ENCODE results near the gene APELA. TPM values are rescaled to one million over a fixed set of nuclear protein-coding genes. Genes with fewer than 3 reads are reported as not detected.

Gene APELA
- total RNA-seq, 2 donors from 2014 or later = not detected

- Histone ChIP-seq H3K9me3 (no peaks in the 10 kb centered on the region), H3K36me3 (replicated peaks in 1 of 2; ENCODE audit: insufficient read depth in 1 of 2, low read depth in 2 of 2) (no peaks in the 10 kb centered on the region), H3K4me1 (no peaks in the 10 kb centered on the region), H3K27ac (no peak overlapping the region), H3K4me3 (no peak overlapping the region), H3K27me3 (no peaks in the 10 kb centered on the region)
- ATAC-seq (no peak), DNase-seq (peak in 2 of 4 donors; percentile 12 to 21)
- intact Hi-C loops (cut with DNase I) = no loop called here
- TF ChIP-seq POLR2A (IDR thresholded peaks at IDR 0.05) (no peak), CTCF (IDR thresholded peaks at IDR 0.05) (no peak)
These were observed 60.7 kb downstream of the APELA start for GRCh38 chr4:164937576-164938270.

GRCh38 chr4:164943192-164943591 is 66.2 kb downstream of the APELA start:
- Histone ChIP-seq H3K9me3 (no peaks in the 10 kb centered on the region), H3K27me3 (no peaks in the 10 kb centered on the region), H3K4me3 (no peak overlapping the region), H3K27ac (no peak overlapping the region), H3K4me1 (no peaks in the 10 kb centered on the region), H3K36me3 (replicated peaks in 1 of 2; ENCODE audit: insufficient read depth in 1 of 2, low read depth in 2 of 2) (no peaks in the 10 kb centered on the region)
- intact Hi-C loops (cut with DNase I) = no loop called here
- TF ChIP-seq CTCF (IDR thresholded peaks at IDR 0.05) = no peak
- no peak for TF ChIP-seq POLR2A (IDR thresholded peaks at IDR 0.05)
- no peak for DNase-seq
- no peak for ATAC-seq
- WGBS, 2 donors = 58 to 67% methylated on average over 9 of the region's 9 CpGs

- TF ChIP-seq POLR2A (IDR thresholded peaks at IDR 0.05) (no peak), CTCF (IDR thresholded peaks at IDR 0.05) (no peak)
- DNase-seq = no peak
- Histone ChIP-seq H3K27me3 (no peaks in the 10 kb centered on the region), H3K27ac (no peak overlapping the region), H3K9me3 (no peaks in the 10 kb centered on the region), H3K4me1 (no peaks in the 10 kb centered on the region), H3K4me3 (no peak overlapping the region), H3K36me3 (replicated peaks in 1 of 2; ENCODE audit: insufficient read depth in 1 of 2, low read depth in 2 of 2) (no peaks in the 10 kb centered on the region)
- 50 to 57% methylated on average over 5 of the region's 5 CpGs for WGBS, 2 donors
- no peak for ATAC-seq
- intact Hi-C loops (cut with DNase I) = no loop called here
These were observed 68.2 kb downstream of the APELA start for GRCh38 chr4:164945146-164945545.

DNA sequence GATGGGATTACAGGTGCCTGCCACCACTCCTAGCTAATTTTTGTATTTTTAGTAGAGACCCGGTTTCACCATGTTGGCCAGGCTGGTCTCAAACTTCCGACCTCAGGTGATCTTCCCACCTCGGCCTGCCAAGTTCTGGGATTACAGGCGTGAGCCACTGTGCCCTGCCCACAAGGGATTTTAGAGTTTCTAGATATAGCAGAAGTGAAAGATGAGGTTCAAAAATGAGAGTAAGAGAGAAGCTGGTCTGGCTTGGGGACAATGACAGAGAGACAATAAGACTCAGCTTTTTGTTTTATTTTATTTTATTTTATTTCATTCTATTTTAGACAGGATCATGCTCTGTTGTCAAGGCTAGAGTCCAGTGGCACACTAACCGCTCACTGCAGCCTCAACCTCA is 69.8 kb downstream of the APELA start:
- no peak for DNase-seq
- no peaks in the 10 kb centered on the region for H3K4me1 ChIP-seq
- TF ChIP-seq CTCF (IDR thresholded peaks at IDR 0.05) (no peak), POLR2A (IDR thresholded peaks at IDR 0.05) (no peak)
- intact Hi-C loops (cut with DNase I) = no loop called here
- no peak overlapping the region for H3K4me3 ChIP-seq
- H3K27me3 ChIP-seq = no peaks in the 10 kb centered on the region
- no peaks in the 10 kb centered on the region for H3K36me3 ChIP-seq (replicated peaks in 1 of 2; ENCODE audit: insufficient read depth in 1 of 2, low read depth in 2 of 2)
- H3K9me3 ChIP-seq = no peaks in the 10 kb centered on the region
- 80 to 82% methylated on average over 5 of the region's 5 CpGs for WGBS, 2 donors
- no peak overlapping the region for H3K27ac ChIP-seq
- no peak for ATAC-seq

Other genes with a start within 250 kb of the APELA start
- 1 to 10 TPM in 1 of 2 donors, under 1 TPM in 1; 0.78 to 2.6 TPM for gene SMIM31, start 123.0 kb upstream of the APELA start, total RNA-seq
- gene TRIM61, start 100.5 kb downstream of the APELA start, total RNA-seq = not detected
- gene TRIM60, start 154.8 kb downstream of the APELA start, total RNA-seq = not detected
- gene TRIM75, start 176.7 kb downstream of the APELA start, total RNA-seq = not detected
- 10 to 100 TPM in 1 of 2 donors, 1 to 10 TPM in 1; 5.9 to 13.5 TPM for gene TMEM192, start 235.7 kb downstream of the APELA start, total RNA-seq

Measured in body of pancreas (tissue), 4 donors.